Fibroblast of pulmonary artery (primary cell): ENCODE results near the gene ABHD2.
"Not testable (repeated sequence)": the region's sequence is repeated elsewhere in the genome, so short reads cannot be mapped to it uniquely, and the experiment has no call there.

ENCODE experiments used
- DNase-seq: peaks from one replicate; pipeline ENCODE4 v3.0.0-alpha.2; 2010; ENCODE audit warnings: low read depth
- H3K4me3 ChIP-seq: replicated peaks from 2 replicates; pipeline ENCODE4 v1.5.1; 2011; ENCODE audit warnings: low read depth, mild to moderate bottlenecking, control low read depth, low read length, moderate library complexity
- TF ChIP-seq, protein P1 (sequence below): IDR thresholded peaks from 2 replicates; pipeline ENCODE4 v1.5.1; 2011; ENCODE audit warnings: mild to moderate bottlenecking, control low read depth, low read length, inconsistent platforms; ENCODE audit errors: missing control alignments

Gene ABHD2, protein sequence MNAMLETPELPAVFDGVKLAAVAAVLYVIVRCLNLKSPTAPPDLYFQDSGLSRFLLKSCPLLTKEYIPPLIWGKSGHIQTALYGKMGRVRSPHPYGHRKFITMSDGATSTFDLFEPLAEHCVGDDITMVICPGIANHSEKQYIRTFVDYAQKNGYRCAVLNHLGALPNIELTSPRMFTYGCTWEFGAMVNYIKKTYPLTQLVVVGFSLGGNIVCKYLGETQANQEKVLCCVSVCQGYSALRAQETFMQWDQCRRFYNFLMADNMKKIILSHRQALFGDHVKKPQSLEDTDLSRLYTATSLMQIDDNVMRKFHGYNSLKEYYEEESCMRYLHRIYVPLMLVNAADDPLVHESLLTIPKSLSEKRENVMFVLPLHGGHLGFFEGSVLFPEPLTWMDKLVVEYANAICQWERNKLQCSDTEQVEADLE

DNA sequence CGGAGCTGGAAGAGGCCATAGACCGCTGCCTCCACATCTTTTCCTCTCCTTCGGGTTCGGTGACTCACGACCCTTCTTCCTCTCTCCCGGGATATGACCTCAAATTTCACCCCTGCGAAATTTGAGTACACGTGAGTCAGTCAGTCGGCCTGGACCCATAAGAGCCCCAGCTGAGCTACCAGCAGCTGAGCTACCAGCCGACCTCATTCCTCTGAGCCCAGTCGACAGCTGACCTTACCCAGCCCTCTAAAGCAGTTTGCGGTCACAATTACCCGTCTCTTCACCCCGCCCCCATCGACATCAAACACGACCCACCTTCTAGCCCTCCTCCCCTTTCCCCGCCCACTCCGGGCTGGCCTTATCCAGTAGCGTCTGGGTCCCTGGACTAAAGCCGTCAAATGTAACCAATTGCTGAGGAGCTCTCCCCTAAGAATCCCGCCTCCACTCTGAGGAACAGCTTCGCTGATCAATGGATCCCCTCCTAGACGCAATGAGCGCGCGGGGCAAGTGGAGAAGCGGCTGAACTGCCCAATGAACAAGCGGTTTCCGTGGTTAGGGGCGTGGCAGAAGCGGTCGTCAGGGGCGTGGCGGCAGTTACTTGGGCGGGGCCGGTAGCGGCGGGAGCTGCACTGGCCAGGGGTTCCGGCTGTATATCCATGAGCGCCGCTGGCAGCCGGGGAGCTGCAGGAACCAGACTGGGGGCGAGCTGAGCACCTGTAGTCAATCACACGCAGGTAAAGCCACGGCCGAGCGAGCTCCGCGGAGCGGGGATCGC is at the start of gene ABHD2:
ABHD2 (plus strand) TSS at position 627 of the 775 bp plus-strand sequence. CDS start 27,872 bp downstream, outside the sequence.
- H3K4me3 ChIP-seq, result peak within 1 kb of the TSS; percentile 92
- TF ChIP-seq, protein P1, sequence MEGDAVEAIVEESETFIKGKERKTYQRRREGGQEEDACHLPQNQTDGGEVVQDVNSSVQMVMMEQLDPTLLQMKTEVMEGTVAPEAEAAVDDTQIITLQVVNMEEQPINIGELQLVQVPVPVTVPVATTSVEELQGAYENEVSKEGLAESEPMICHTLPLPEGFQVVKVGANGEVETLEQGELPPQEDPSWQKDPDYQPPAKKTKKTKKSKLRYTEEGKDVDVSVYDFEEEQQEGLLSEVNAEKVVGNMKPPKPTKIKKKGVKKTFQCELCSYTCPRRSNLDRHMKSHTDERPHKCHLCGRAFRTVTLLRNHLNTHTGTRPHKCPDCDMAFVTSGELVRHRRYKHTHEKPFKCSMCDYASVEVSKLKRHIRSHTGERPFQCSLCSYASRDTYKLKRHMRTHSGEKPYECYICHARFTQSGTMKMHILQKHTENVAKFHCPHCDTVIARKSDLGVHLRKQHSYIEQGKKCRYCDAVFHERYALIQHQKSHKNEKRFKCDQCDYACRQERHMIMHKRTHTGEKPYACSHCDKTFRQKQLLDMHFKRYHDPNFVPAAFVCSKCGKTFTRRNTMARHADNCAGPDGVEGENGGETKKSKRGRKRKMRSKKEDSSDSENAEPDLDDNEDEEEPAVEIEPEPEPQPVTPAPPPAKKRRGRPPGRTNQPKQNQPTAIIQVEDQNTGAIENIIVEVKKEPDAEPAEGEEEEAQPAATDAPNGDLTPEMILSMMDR, result no peak
- DNase-seq, result peak; percentile 100

DNA sequence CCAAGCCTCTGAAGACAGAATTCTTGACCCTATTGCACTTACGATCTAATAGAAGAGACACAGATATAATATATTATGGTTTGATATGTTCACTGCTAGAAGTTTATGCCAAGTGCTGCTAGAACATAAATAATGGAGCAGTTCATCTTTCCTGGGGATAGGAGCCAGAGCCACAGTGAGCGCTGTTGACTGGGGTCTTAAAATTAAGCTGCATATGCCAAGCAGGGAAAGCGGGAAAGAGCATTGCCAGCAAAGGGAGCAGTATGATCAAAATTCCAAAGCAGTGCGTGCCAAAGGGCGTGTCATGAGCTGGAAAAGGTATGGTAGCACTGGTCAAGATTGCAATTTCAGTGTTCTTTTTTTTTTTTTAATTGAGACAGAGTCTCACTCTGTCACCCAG is 49.1 kb upstream of the ABHD2 start:
- TF ChIP-seq, protein P1, result no peak
- H3K4me3 ChIP-seq, result no peak overlapping the region
- no peak for DNase-seq

DNA sequence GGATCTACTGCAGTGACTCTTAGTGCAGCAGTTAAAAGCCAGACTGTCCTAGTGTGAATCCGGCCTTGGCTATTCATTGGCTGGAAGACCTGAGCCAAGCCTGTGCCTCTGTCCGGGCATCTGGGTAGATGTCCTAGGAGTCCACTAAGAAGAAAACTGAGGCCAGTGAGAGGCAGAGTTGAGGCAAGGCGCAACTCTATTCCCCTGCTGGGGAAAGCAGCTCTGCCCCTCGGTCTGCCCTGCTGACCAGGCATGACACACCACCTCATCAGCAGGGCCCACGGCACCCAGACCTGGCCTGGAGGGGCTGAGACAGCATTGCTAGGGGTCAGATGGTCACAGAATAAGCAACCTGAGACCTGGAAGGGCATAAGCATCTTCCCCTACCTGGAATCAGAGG is 46.7 kb upstream of the ABHD2 start:
- H3K4me3 ChIP-seq, result no peak overlapping the region
- TF ChIP-seq, protein P1, result no peak
- DNase-seq, result no peak

DNA sequence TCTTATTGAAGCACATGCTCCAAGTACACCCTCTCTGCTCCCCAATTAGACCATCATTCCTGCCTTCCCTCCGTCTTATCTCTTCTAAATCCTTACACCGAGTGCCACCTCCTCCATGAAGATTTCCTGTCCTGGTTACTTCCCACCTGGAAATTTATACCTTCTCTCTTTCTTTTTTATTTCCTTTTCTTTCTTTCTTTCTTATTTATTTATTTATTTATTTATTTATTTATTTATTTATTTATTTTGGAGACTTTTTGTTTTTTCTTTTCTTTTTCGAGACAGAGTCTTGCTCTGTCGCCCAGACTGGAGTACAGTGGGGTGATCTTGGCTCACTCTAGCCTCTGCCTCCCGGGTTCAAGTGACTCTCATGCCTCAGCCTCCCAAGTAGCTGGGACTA is 45.9 kb upstream of the ABHD2 start:
- TF ChIP-seq, protein P1, result no peak
- no peak overlapping the region for H3K4me3 ChIP-seq
- no peak for DNase-seq

DNA sequence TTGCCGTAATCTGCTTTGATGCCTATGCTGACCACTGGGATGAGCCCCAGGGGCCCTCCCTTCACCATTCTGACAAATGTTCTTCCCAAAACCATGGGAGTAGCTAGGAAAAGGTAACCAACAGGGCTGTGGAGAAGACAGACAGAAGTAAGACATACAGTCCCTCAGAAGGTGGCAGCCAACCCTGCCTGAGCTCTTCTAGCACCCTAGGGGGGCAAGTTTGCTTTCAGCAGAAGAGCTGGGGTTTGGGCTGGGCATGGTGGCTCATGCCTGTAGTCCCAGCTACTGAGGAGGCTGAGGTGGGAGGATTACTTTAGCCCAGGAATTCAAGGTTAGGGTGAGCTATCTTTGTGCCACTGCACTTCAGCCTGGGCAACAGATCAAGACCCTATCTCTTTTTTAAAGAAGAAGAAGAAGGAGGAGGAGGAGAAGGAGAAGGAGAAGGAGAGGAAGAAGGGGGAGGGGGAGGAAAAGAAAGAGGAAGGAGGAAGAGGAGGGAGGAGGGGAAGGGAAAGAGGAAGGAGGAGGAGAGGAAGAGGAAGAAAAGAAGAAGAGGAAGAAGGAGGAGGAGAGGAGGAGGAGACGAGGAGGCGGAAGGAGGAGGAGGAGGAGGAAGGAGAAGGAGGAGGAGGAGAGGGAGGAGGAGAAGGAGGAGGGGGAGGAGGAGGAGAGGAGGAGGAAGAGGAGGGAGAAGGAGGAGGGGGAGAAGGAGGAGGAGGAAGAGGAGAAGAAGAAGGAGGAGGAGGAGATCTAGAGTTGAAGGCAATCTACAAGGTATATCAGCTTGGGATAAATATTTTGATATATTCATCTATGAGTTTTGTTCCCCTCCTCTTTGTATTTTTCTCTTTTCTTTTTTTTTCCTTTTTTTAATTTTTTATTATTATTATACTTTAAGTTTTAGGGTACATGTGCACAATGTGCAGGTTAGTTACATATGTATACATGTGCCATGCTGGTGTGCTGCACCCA is 44.9 kb upstream of the ABHD2 start:
- TF ChIP-seq, protein P1, result no peak
- DNase-seq, result no peak
- no peak overlapping the region for H3K4me3 ChIP-seq

DNA sequence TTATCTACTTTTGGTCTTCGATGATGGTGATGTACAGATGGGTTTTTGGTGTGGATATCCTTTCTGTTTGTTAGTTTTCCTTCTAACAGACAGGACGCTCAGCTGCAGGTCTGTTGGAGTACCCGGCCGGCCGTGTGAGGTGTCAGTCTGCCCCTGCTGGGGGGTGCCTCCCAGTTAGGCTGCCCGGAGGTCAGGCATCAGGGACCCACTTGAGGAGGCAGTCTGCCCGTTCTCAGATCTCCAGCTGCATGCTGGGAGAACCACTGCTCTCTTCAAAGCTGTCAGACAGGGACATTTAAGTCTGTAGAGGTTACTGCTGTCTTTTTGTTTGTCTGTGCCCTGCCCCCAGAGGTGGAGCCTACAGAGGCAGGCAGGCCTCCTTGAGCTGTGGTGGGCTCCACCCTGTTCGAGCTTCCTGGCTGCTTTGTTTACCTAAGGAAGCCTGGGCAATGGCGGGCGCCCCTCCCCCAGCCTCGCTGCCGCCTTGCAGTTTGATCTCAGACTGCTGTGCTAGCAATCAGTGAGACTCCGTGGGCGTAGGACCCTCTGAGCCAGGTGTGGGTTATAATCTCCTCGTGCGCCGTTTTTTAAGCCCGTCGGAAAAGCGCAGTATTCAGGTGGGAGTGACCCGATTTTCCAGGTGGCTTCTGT is 39.1 kb upstream of the ABHD2 start:
- H3K4me3 ChIP-seq, DNase-seq: not testable (repeated sequence)
